Ectodermal cell (in vitro differentiated cells): ENCODE results near the gene ADGRA3.
"Not testable (repeated sequence)": the region's sequence is repeated elsewhere in the genome, so short reads cannot be mapped to it uniquely, and the experiment has no call there.

Source experiments
- H3K27ac ChIP-seq: 2 replicates; pipeline ENCODE4 v1.7.0; 2013; ENCODE audit warnings: mild to moderate bottlenecking, low read depth, low read length; ENCODE audit not compliant: insufficient read depth, poor library complexity, severe bottlenecking
- H3K27me3 ChIP-seq: 2 replicates; pipeline ENCODE4 v1.7.0; 2013; ENCODE audit warnings: mild to moderate bottlenecking, low read length; ENCODE audit not compliant: insufficient read depth, control insufficient read depth, poor library complexity, severe bottlenecking
- H3K36me3 ChIP-seq: one replicate; pipeline ENCODE4 v1.7.0; 2013; ENCODE audit warnings: low read length; ENCODE audit not compliant: control insufficient read depth, insufficient read depth
- H3K4me1 ChIP-seq: one replicate; pipeline ENCODE4 v1.7.0; 2013; ENCODE audit warnings: low read length; ENCODE audit not compliant: control insufficient read depth, insufficient read depth
- H3K4me3 ChIP-seq: 2 replicates; pipeline ENCODE4 v1.7.0; 2013; ENCODE audit warnings: low read depth, low read length, control low read depth; ENCODE audit not compliant: insufficient read depth
- H3K9me3 ChIP-seq: 2 replicates; pipeline ENCODE4 v1.7.0; 2013; ENCODE audit warnings: mild to moderate bottlenecking, low read length, moderate library complexity; ENCODE audit not compliant: control insufficient read depth
- WGBS, 2 experiments: methylation state at CpG; one replicate each; pipeline ENCODE4 v1.1.7; 2013; ENCODE audit warnings: missing lambda C conversion rate in 2 of 2; 5-methylcytosine and 5-hydroxymethylcytosine counted together

The ADGRA3 gene

GRCh38 chr4:22389240-22389870 lies 126.5 kb downstream of the ADGRA3 start:
- Histone ChIP-seq H3K36me3 (no peaks in the 10 kb centered on the region), H3K9me3 (no peaks in the 10 kb centered on the region), H3K27me3 (no peaks in the 10 kb centered on the region), H3K27ac (no peak overlapping the region), H3K4me1 (no peaks in the 10 kb centered on the region), H3K4me3 (no peak overlapping the region)
- 63 to 64% methylated on average over 3 of the region's 3 CpGs for WGBS, 2 experiments

DNA sequence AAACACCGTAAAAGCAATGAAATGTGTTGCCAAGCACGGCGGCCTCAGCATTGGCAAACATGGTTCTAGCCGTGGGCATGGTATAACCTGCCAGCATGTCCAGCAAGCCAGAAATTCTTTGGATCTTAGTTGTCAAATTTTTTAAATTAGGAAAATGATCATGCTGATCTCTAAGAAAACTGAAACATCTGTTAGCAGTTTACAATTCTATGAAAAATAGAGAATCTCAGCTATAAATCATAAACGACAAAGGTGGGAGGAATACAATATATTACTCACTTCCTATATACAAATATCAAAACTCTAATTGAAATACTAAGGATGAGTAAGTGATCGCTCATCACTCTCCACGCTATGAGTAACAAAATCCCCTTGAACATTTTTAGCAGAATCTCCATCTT lies 130.3 kb downstream of the ADGRA3 start:
- WGBS, 2 experiments: 96 to 97% methylated on average over 6 to 7 of the region's 7 CpGs
- H3K9me3 ChIP-seq: no peaks in the 10 kb centered on the region
- no peaks in the 10 kb centered on the region for H3K4me1 ChIP-seq
- H3K27ac ChIP-seq: no peak overlapping the region
- no peak overlapping the region for H3K4me3 ChIP-seq
- H3K27me3 ChIP-seq: no peaks in the 10 kb centered on the region
- H3K36me3 ChIP-seq: no peaks in the 10 kb centered on the region

GRCh38 chr4:22384154-22384553 lies 131.7 kb downstream of the ADGRA3 start:
- Histone ChIP-seq H3K4me3 (no peak overlapping the region), H3K4me1 (no peaks in the 10 kb centered on the region), H3K27me3 (no peaks in the 10 kb centered on the region), H3K36me3 (no peaks in the 10 kb centered on the region), H3K9me3 (no peaks in the 10 kb centered on the region), H3K27ac (no peak overlapping the region)

DNA sequence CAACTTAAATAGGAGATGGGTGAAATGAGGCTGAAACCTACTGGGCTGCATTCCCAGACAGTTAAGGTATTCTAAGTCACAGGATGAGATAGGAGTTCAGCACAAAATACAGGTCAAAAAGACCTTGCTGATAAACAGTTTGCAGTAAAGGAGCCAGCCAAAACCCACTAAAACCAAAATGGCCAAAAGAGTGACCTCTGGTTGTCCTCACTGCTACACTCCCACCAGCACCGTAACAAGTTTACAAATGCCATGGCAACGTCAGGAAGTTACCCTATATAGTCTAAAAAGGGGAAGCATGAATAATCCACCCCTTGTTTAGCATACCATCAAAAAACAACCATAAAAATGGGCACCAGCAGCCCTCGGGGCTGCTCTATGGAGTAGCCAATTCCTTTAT lies 133.7 kb downstream of the ADGRA3 start:
- not testable (repeated sequence) for H3K9me3 ChIP-seq, H3K36me3 ChIP-seq, H3K4me3 ChIP-seq, H3K27me3 ChIP-seq, H3K27ac ChIP-seq, H3K4me1 ChIP-seq
- WGBS, 2 experiments: 91 to 95% methylated on average over 3 of the region's 3 CpGs

DNA sequence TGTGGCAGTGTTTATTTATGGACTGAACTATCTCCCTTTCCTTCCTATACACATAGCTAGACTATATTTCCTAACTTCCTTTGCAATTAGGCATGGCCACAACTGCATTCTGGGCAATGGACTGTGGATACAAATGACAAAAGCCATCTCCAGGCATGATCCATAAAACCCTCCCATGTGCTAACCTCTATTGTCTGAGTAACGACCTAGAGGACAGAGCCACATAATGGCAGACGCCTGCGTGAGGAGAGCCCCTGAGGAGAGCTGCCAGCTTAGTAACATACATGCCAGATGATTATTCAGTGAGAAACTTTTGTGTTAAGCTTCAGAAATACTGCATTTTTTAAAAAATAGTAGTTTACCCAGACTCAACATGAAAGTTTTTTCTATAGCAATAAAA lies 142.9 kb downstream of the ADGRA3 start:
- H3K27ac ChIP-seq: peak overlapping the region; percentile 3
- WGBS, 2 experiments: 28 to 40% methylated on average over 3 of the region's 3 CpGs
- H3K36me3 ChIP-seq: no peaks in the 10 kb centered on the region
- no peaks in the 10 kb centered on the region for H3K27me3 ChIP-seq
- H3K4me3 ChIP-seq: no peak overlapping the region
- no peaks in the 10 kb centered on the region for H3K9me3 ChIP-seq
- no peaks in the 10 kb centered on the region for H3K4me1 ChIP-seq

DNA sequence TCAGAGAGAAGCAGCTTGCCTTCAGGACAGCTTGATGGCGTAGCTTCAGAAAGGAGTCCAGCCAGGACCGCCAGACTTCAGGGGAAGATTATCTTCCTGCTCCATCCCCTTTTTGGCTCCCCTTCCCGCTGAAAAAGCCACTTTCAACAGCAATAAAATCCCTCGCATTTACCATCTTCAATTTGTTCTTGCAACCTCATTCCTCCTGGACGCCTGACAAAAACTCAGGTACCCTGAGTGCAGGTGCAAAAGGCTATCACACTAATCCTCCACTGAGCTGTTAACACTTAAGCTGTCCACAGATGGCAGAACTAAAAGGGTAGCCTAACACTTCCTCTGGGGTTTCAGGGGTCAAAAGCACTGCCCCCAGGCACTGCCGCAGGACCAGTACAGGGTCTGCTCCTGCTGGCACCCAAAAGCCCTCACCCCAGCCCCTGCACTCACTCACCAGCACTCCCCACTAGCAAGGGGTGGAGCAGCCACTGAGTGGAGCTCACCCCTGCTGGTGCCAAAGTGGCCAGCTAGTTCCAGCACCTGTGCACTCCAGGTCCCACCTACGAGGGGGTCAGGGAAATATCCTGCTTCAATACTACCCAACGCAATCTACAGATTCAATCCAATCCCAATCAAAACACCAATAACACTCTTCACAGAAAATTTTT lies 145.8 kb downstream of the ADGRA3 start:
- Histone ChIP-seq H3K27ac (no peak overlapping the region), H3K4me3 (no peak overlapping the region), H3K27me3 (no peaks in the 10 kb centered on the region), H3K4me1 (no peaks in the 10 kb centered on the region), H3K36me3 (no peaks in the 10 kb centered on the region), H3K9me3 (no peaks in the 10 kb centered on the region)
- WGBS, 2 experiments: 86% methylated on average over 8 of the region's 8 CpGs

- no peak overlapping the region for H3K27ac ChIP-seq
- no peaks in the 10 kb centered on the region for H3K27me3 ChIP-seq
- WGBS, 2 experiments: 91 to 100% methylated on average over 1 to 2 of the region's 2 CpGs
- no peaks in the 10 kb centered on the region for H3K36me3 ChIP-seq
- no peaks in the 10 kb centered on the region for H3K4me1 ChIP-seq
- H3K9me3 ChIP-seq: no peaks in the 10 kb centered on the region
- H3K4me3 ChIP-seq: no peak overlapping the region
Observed at GRCh38 chr4:22363787-22364186, 152.1 kb downstream of the ADGRA3 start.

GRCh38 chr4:22363036-22363435 lies 152.8 kb downstream of the ADGRA3 start:
- Histone ChIP-seq H3K4me1 (no peaks in the 10 kb centered on the region), H3K4me3 (no peak overlapping the region), H3K36me3 (no peaks in the 10 kb centered on the region), H3K9me3 (no peaks in the 10 kb centered on the region), H3K27me3 (no peaks in the 10 kb centered on the region), H3K27ac (no peak overlapping the region)
- WGBS, 2 experiments: 100% methylated on average over 2 of the region's 2 CpGs; no CpG with 5 or more reads in 1 of the 2 experiments

DNA sequence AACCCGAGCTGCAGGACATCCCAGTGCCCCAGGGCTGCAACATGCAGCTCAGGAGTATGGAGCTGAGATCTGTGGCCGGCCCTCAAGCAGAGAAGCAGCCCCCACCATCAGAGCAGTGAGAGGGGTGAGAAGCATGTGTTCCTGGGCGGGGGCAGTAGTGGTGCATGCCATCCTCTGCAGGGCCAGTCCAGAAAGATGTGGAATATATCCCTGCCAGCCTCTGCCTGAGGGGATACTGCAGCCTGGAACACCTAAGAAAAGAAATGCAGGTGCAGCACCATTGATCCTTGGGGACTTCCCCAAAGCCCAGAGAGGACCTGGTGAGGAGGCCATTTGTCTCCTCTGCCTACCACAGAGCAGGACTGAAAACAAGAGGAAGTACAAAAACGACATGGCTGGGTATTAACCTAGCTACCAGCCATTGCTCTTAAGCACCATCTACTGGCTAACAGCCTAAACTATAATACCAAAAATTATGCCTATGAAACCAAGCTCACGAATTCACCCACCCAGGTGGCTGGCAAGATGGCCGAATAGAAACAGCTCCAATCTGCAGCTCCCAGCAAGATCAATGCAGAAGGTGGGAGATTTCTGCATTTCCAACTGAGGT lies 158.8 kb downstream of the ADGRA3 start:
- no peak overlapping the region for H3K4me3 ChIP-seq
- H3K4me1 ChIP-seq: no peaks in the 10 kb centered on the region
- no peak overlapping the region for H3K27ac ChIP-seq
- no peaks in the 10 kb centered on the region for H3K9me3 ChIP-seq
- no peaks in the 10 kb centered on the region for H3K27me3 ChIP-seq
- WGBS, 2 experiments: 84 to 85% methylated on average over 6 of the region's 6 CpGs
- no peaks in the 10 kb centered on the region for H3K36me3 ChIP-seq

DNA sequence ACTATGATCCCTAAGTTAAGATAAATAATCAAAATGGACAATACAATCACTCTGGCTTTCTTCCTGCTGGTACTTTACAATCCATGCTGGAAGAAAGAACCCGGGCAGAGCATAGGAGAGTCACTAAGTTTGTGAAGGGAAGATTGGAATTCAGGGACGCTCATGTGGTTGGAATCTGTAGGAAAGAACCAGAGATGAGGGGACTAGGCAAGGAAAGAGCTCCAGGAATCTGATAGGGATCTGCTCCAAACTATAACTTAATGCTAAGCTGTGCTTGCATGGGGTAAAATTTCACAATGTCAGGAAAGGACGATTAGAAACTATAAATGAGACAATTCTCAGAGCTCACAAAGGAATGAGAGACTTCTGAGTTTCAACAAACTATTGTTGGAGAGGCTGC lies 167.5 kb downstream of the ADGRA3 start:
- WGBS, 2 experiments: 86 to 87% methylated on average over 3 of the region's 3 CpGs
- Histone ChIP-seq H3K27ac (no peak overlapping the region), H3K27me3 (no peaks in the 10 kb centered on the region), H3K4me3 (no peak overlapping the region), H3K9me3 (no peaks in the 10 kb centered on the region), H3K36me3 (no peaks in the 10 kb centered on the region), H3K4me1 (no peaks in the 10 kb centered on the region)
